HCT116 (cell line): ENCODE results near the gene CEND1. TPM values are rescaled to one million over a fixed set of nuclear protein-coding genes. Genes with fewer than 3 reads are reported as not detected.
"Not testable (repeated sequence)": the region's sequence is repeated elsewhere in the genome, so short reads cannot be mapped to it uniquely, and the experiment has no call there.

Experiments
- ATAC-seq: fragments of 200-7000 bp; cut with Tn5 transposase; 2 replicates; pipeline ENCODE4 v1.9.1; 2020; ENCODE audit warnings: mild to moderate bottlenecking, moderate library complexity
- BruUV-seq: library from RNA; stranded (reverse); fragments of 400-500 nt; replicated peaks from 2 replicates; lab custom pipeline; 2021; lab: Mats Ljungman, UMichigan
- CTCF ChIA-PET: fragments of 300-600 bp; sonication (Branson Sonifier 250); formaldehyde crosslinking; loops from one replicate; lab custom pipeline; 2021; ENCODE audit warnings: antibody characterized with exemption; lab: Charles Lee
- POLR2A ChIA-PET: fragments of 300-600, 350-600 bp; sonication (Branson Sonifier 250); formaldehyde crosslinking; loops from one replicate; lab custom pipeline; 2021; ENCODE audit warnings: antibody characterized with exemption; lab: Charles Lee
- RAD21 ChIA-PET, 2 experiments: fragments of 300-600 bp; sonication (Branson Sonifier 250); formaldehyde crosslinking; loops; one replicate each; lab custom pipeline; 2023; ENCODE audit warnings: low total read pairs in 2 of 2; ENCODE audit not compliant: uncharacterized antibody in 2 of 2, unreplicated experiment in 2 of 2, low non-redundant PET in 1 of 2; lab: Charles Lee
- DNase-seq: peaks from one replicate; pipeline ENCODE4 v3.0.0-alpha.2; 2010; ENCODE audit warnings: low read depth, low spot score
- H2AFZ ChIP-seq: fragments of 200-600 bp; shearing (Covaris generic), sonication (generic); 2 replicates; pipeline ENCODE4 v1.6.1; 2017; ENCODE audit warnings: low read depth, mixed run types, mixed read lengths, antibody characterized with exemption, low read length; ENCODE audit not compliant: poor library complexity, severe bottlenecking
- H3K27ac ChIP-seq: 2 replicates; pipeline ENCODE4 v1.5.1; 2012; ENCODE audit warnings: low read depth, low read length
- H3K27me3 ChIP-seq: fragments of 200-600 bp; sonication (generic); 2 replicates; pipeline ENCODE4 v1.6.1; 2016; ENCODE audit warnings: mixed run types, low read length, mixed read lengths; ENCODE audit not compliant: insufficient read depth
- H3K36me3 ChIP-seq, 2 experiments: fragments of 200-500 bp in 1 of 2; fragments of 200-600 bp in 1 of 2; sonication (Bioruptor generic) in 1 of 2; sonication (generic) in 1 of 2; 2 replicates each; pipeline versions ENCODE4 v1.5.1 to v1.6.1; 2014 to 2016; ENCODE audit warnings: low read length in 2 of 2, inconsistent platforms in 1 of 2, mixed read lengths in 1 of 2, mixed run types in 1 of 2; ENCODE audit not compliant: insufficient read depth in 2 of 2, control insufficient read depth in 1 of 2
- H3K4me1 ChIP-seq, 2 experiments: fragments of 200-600 bp in 1 of 2; sonication (generic) in 1 of 2; 2 replicates each; pipeline versions ENCODE4 v1.5.1 to v1.6.1; 2012 to 2017; ENCODE audit warnings: low read length in 2 of 2, inconsistent platforms in 1 of 2, mild to moderate bottlenecking in 1 of 2, mixed read lengths in 1 of 2, mixed run types in 1 of 2, moderate library complexity in 1 of 2; ENCODE audit not compliant: insufficient read depth in 2 of 2, control insufficient read depth in 1 of 2
- H3K4me2 ChIP-seq: fragments of 200-600 bp; sonication (generic); 2 replicates; pipeline ENCODE4 v1.6.1; 2017; ENCODE audit warnings: mixed run types, low read length, mixed read lengths
- H3K4me3 ChIP-seq, 2 experiments: fragments of 200-600 bp in 1 of 2; sonication (generic) in 1 of 2; replicated peaks in 1 of 2; 2 replicates each; pipeline ENCODE4 v1.5.1; 2011 to 2016; ENCODE audit warnings: low read length in 2 of 2, control low read depth in 1 of 2, low read depth in 1 of 2, mild to moderate bottlenecking in 1 of 2, mixed read lengths in 1 of 2, mixed run types in 1 of 2
- H3K79me2 ChIP-seq: fragments of 200-600 bp; sonication (generic); 2 replicates; pipeline ENCODE4 v1.6.1; 2017; ENCODE audit warnings: mild to moderate bottlenecking, mixed run types, low read length, moderate library complexity, mixed read lengths; ENCODE audit not compliant: insufficient read depth
- H3K9ac ChIP-seq: fragments of 200-600 bp; sonication (generic); 2 replicates; pipeline ENCODE4 v1.6.1; 2016; ENCODE audit warnings: low read length, mixed read lengths
- H3K9me2 ChIP-seq: fragments of 200-600 bp; sonication (generic), shearing (Covaris generic); 2 replicates; pipeline ENCODE4 v1.6.1; 2017; ENCODE audit warnings: mixed run types, mild to moderate bottlenecking, moderate library complexity; ENCODE audit not compliant: insufficient read depth
- H3K9me3 ChIP-seq, 2 experiments: fragments of 200-500 bp in 1 of 2; fragments of 200-600 bp in 1 of 2; sonication (Bioruptor generic) in 1 of 2; sonication (generic) in 1 of 2; 2 replicates each; pipeline ENCODE4 v1.6.1; 2014 to 2017; ENCODE audit warnings: low read length in 2 of 2, mixed read lengths in 2 of 2, inconsistent platforms in 1 of 2, low read depth in 1 of 2, mild to moderate bottlenecking in 1 of 2, mixed run types in 1 of 2, moderate library complexity in 1 of 2; ENCODE audit not compliant: control insufficient read depth in 1 of 2, insufficient read depth in 1 of 2
- H4K20me1 ChIP-seq: fragments of 200-600 bp; sonication (generic), shearing (Covaris generic); 2 replicates; pipeline ENCODE4 v1.6.1; 2017; ENCODE audit warnings: mixed run types, mild to moderate bottlenecking, moderate library complexity; ENCODE audit not compliant: insufficient read depth
- CTCF ChIP-seq, 3 experiments: fragments of 200-600 bp in 1 of 3; sonication (generic) in 1 of 3; IDR thresholded peaks in 2 of 3; conservative IDR thresholded peaks in 1 of 3; 2 replicates each; pipeline ENCODE4 v1.5.1; 2012 to 2017; ENCODE audit warnings: low read depth in 2 of 3, low read length in 2 of 3, antibody characterized with exemption in 1 of 3, borderline replicate concordance in 1 of 3, control low read depth in 1 of 3, mild to moderate bottlenecking in 1 of 3, mixed read lengths in 1 of 3, mixed run types in 1 of 3, moderate library complexity in 1 of 3; ENCODE audit not compliant: insufficient read depth in 1 of 3
- EGR1 ChIP-seq: IDR thresholded peaks from 2 replicates; pipeline ENCODE4 v1.6.1; 2012; ENCODE audit warnings: low read depth
- EZH2 ChIP-seq: fragments of 200-600 bp; sonication (generic); IDR thresholded peaks from 2 replicates; pipeline ENCODE4 v1.6.1; 2017; ENCODE audit warnings: antibody characterized with exemption, mixed run types
- EZH2phosphoT487 ChIP-seq: fragments of 200-600 bp; IDR thresholded peaks from 2 replicates; pipeline ENCODE4 v1.6.1; 2018; ENCODE audit warnings: antibody characterized with exemption, borderline replicate concordance
- POLR2AphosphoS5 ChIP-seq: IDR thresholded peaks from 2 replicates; pipeline ENCODE4 v1.6.1; 2011; ENCODE audit warnings: mild to moderate bottlenecking, low read depth, low read length, moderate library complexity
- YY1 ChIP-seq: IDR thresholded peaks from 2 replicates; pipeline ENCODE4 v1.6.1; 2011; ENCODE audit warnings: low read length, low read depth, moderate library complexity, mild to moderate bottlenecking; ENCODE audit not compliant: insufficient replicate concordance; ENCODE audit errors: extremely low read depth
- ZBTB33 ChIP-seq: IDR thresholded peaks from 2 replicates; pipeline ENCODE4 v1.6.1; 2011; ENCODE audit warnings: mild to moderate bottlenecking, low read length, moderate library complexity; ENCODE audit not compliant: insufficient replicate concordance; ENCODE audit errors: extremely low read depth
- ZNF274 ChIP-seq: fragments of 200-500 bp; sonication (Bioruptor generic); IDR thresholded peaks from 2 replicates; pipeline ENCODE4 v1.6.1; 2014; ENCODE audit warnings: mild to moderate bottlenecking, low read depth, low read length, inconsistent platforms
- intact Hi-C: fragments of 100-400 bp; cut with micrococcal nuclease; formaldehyde crosslinking; loops from 2 replicates; pipeline ENCODE4 v1.10.0; 2022
- total RNA-seq: library from RNA; stranded (reverse); gene quantifications from one replicate; pipeline ENCODE4 v1.2.1, GENCODE V29; 2021; ENCODE audit not compliant: unreplicated experiment

CEND1 gene
- total RNA-seq, 1 experiment from 2014 or later = 0.27 TPM

- intact Hi-C loops = no loop called here
- CTCF ChIA-PET = no interaction called here
- RAD21 ChIA-PET = no interaction called here
These were observed 47.7 kb downstream of the CEND1 start for GRCh38 chr11:742156-742546.

GRCh38 chr11:737899-738298 is 52.0 kb downstream of the CEND1 start:
- H3K9me3 ChIP-seq, H3K36me3 ChIP-seq, H3K79me2 ChIP-seq, H4K20me1 ChIP-seq, BruUV-seq, H3K27ac ChIP-seq, H3K9ac ChIP-seq, intact Hi-C loops, RAD21 ChIA-PET, POLR2A ChIA-PET, H3K4me2 ChIP-seq, H3K9me2 ChIP-seq, ATAC-seq, H3K27me3 ChIP-seq, H3K4me3 ChIP-seq, DNase-seq, H2AFZ ChIP-seq: not testable (repeated sequence)
- CTCF ChIA-PET = interaction anchor here (1.4 kb wide), 1 partner anchor 10 kb away, joined by 4 read pairs; no protein-coding TSS in a partner anchor
- H3K4me1 ChIP-seq = peaks cover 2 to 18% of the 10 kb centered on the region in 2 experiments; a peak in 3 of 4 replicates

More at GRCh38 chr11:742156-742546, 47.7 kb downstream of the CEND1 start:
- Histone ChIP-seq H2AFZ (no peak overlapping the region), H3K9me3 (no peaks in the 10 kb centered on the region), H3K4me2 (peak overlapping the region; percentile 34), H4K20me1 (no peaks in the 10 kb centered on the region), H3K36me3 (no peaks in the 10 kb centered on the region), H3K9me2 (no peaks in the 10 kb centered on the region), H3K27me3 (no peaks in the 10 kb centered on the region), H3K27ac (no peak overlapping the region), H3K9ac (no peak overlapping the region), H3K4me1 (peaks cover 17 to 48% of the 10 kb centered on the region in 2 experiments), H3K79me2 (no peaks in the 10 kb centered on the region), H3K4me3 (no peak overlapping the region)
- no TSS peak for BruUV-seq
- no peak for ATAC-seq
- no peak for DNase-seq
- TF ChIP-seq EGR1 (no peak), CTCF (IDR thresholded peaks at IDR 0.05 in 2 of 3, conservative IDR thresholded peaks at IDR 0.05 in 1 of 3; ENCODE audit: borderline replicate concordance in 1 of 3, insufficient read depth in 1 of 3, low read depth in 2 of 3, low read length in 2 of 3) (no peak), ZNF274 (no peak), POLR2AphosphoS5 (no peak), YY1 (no peak), ZBTB33 (no peak), EZH2phosphoT487 (no peak), EZH2 (no peak)
- POLR2A ChIA-PET = no interaction called here
